DND-41 (cell line): Measurements from ENCODE around the gene PKD2.

Experiments used
- EZH2 ChIP-seq: IDR thresholded peaks from 3 replicates; pipeline ENCODE4 v1.6.1; 2012; ENCODE audit warnings: borderline replicate concordance, low read depth, mild to moderate bottlenecking, moderate library complexity, low read length, inconsistent platforms; ENCODE audit not compliant: severe bottlenecking
- TF ChIP-seq, protein P1 (sequence below): IDR thresholded peaks from 2 replicates; pipeline ENCODE4 v1.5.1; 2012; ENCODE audit warnings: borderline replicate concordance, low read length, moderate library complexity, mild to moderate bottlenecking; ENCODE audit not compliant: poor library complexity, severe bottlenecking; ENCODE audit errors: extremely low read depth

DNA sequence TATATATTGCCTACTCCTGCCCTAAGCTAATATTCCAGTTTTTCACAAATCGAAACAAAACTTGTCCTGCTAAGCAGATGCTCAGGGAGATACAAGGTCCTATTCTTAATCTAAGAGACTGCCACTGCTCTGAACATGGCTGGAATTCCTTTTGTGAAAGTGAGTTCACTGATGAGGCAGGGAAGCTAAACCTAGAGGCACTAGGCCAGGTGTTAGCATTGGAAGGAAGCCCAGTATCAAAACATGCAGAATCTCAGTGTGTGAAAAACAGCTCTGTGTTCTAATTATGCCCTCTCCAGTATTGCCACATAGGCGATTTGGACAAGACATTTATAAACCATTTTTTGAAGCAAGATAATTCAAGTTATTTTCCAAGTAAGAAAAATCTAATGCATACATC, 103.4 kb downstream of the PKD2 start:
- TF ChIP-seq EZH2, result no peak
- TF ChIP-seq, protein P1, sequence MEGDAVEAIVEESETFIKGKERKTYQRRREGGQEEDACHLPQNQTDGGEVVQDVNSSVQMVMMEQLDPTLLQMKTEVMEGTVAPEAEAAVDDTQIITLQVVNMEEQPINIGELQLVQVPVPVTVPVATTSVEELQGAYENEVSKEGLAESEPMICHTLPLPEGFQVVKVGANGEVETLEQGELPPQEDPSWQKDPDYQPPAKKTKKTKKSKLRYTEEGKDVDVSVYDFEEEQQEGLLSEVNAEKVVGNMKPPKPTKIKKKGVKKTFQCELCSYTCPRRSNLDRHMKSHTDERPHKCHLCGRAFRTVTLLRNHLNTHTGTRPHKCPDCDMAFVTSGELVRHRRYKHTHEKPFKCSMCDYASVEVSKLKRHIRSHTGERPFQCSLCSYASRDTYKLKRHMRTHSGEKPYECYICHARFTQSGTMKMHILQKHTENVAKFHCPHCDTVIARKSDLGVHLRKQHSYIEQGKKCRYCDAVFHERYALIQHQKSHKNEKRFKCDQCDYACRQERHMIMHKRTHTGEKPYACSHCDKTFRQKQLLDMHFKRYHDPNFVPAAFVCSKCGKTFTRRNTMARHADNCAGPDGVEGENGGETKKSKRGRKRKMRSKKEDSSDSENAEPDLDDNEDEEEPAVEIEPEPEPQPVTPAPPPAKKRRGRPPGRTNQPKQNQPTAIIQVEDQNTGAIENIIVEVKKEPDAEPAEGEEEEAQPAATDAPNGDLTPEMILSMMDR, result no peak
